GM12878 (cell line): ENCODE results near the gene RAPGEF4. TPM values are rescaled to one million over a fixed set of nuclear protein-coding genes. Genes with fewer than 3 reads are reported as not detected.

Experiments
- ASH2L ChIP-seq: fragments of 300-600, 200-600 bp; sonication (generic); IDR thresholded peaks from 2 replicates; pipeline ENCODE4 v1.6.1; 2017; ENCODE audit warnings: low read depth, mild to moderate bottlenecking, borderline replicate concordance
- BHLHE40 ChIP-seq, 2 experiments: fragments of 450-650 bp in 1 of 2; IDR thresholded peaks; 2 replicates each; pipeline ENCODE4 v1.6.1; 2011 to 2017; ENCODE audit warnings: low read depth in 2 of 2, borderline replicate concordance in 1 of 2, improper control_type of control experiment in 1 of 2, low read length in 1 of 2, mild to moderate bottlenecking in 1 of 2
- CBX5 ChIP-seq: sonication (generic); IDR thresholded peaks from 2 replicates; pipeline ENCODE4 v1.6.1; 2016; ENCODE audit warnings: low read depth, moderate library complexity, mild to moderate bottlenecking, inconsistent platforms
- CHD4 ChIP-seq: fragments of 200-600 bp; sonication (generic); IDR thresholded peaks from 2 replicates; pipeline ENCODE4 v1.6.1; 2016; ENCODE audit warnings: mild to moderate bottlenecking
- CREM ChIP-seq: IDR thresholded peaks from 2 replicates; pipeline ENCODE4 v1.6.1; 2014; ENCODE audit warnings: antibody characterized with exemption, low read depth
- HCFC1 ChIP-seq: fragments of 150-350 bp; IDR thresholded peaks from 2 replicates; pipeline ENCODE4 v1.6.1; 2014; ENCODE audit warnings: low read length
- HDAC2 ChIP-seq: fragments of 200-600 bp; sonication (generic); IDR thresholded peaks from 2 replicates; pipeline ENCODE4 v1.6.1; 2017
- IKZF1 ChIP-seq: fragments of 450-650 bp; conservative IDR thresholded peaks from 2 replicates; pipeline ENCODE4 v1.6.1; 2017; ENCODE audit warnings: antibody characterized with exemption, mild to moderate bottlenecking
- IRF4 ChIP-seq: IDR thresholded peaks from 2 replicates; pipeline ENCODE4 v1.6.1; 2011; ENCODE audit warnings: low read depth, low read length
- JUNB ChIP-seq: IDR thresholded peaks from 2 replicates; pipeline ENCODE4 v1.6.1; 2016; ENCODE audit warnings: antibody characterized with exemption, mild to moderate bottlenecking
- KAT2A ChIP-seq: conservative IDR thresholded peaks from 2 replicates; pipeline ENCODE4 v1.6.1; 2011; ENCODE audit warnings: low read depth, low read length; ENCODE audit not compliant: control insufficient read depth
- MTA2 ChIP-seq: fragments of 450-650 bp; IDR thresholded peaks from 2 replicates; pipeline ENCODE4 v1.6.1; 2016; ENCODE audit warnings: low read depth, mild to moderate bottlenecking, moderate library complexity
- MXI1 ChIP-seq: fragments of 150-350 bp; IDR thresholded peaks from 2 replicates; pipeline ENCODE4 v1.6.1; 2011; ENCODE audit warnings: low read depth, mild to moderate bottlenecking, inconsistent platforms, low read length, improper control_type of control experiment
- PAX8 ChIP-seq: fragments of 450-650 bp; IDR thresholded peaks from 2 replicates; pipeline ENCODE4 v1.6.1; 2017; ENCODE audit warnings: mild to moderate bottlenecking, moderate library complexity
- PML ChIP-seq: IDR thresholded peaks from 2 replicates; pipeline ENCODE4 v1.6.1; 2012; ENCODE audit warnings: low read length, inconsistent platforms
- POLR2A ChIP-seq: IDR thresholded peaks from 2 replicates; pipeline ENCODE4 v1.6.1; 2011; ENCODE audit warnings: low read depth, mild to moderate bottlenecking, low read length
- POLR2AphosphoS2 ChIP-seq: IDR thresholded peaks from 2 replicates; pipeline ENCODE4 v1.6.1; 2011; ENCODE audit warnings: low read depth, mild to moderate bottlenecking, low read length, improper control_type of control experiment, moderate library complexity
- RCOR1 ChIP-seq: conservative IDR thresholded peaks from 2 replicates; pipeline ENCODE4 v1.6.1; 2012; ENCODE audit warnings: low read depth, low read length, improper control_type of control experiment
- SMC3 ChIP-seq: IDR thresholded peaks from 2 replicates; pipeline ENCODE4 v1.6.1; 2011; ENCODE audit warnings: low read length, improper control_type of control experiment, borderline replicate concordance
- SPI1 ChIP-seq: IDR thresholded peaks from 2 replicates; pipeline ENCODE4 v1.6.1; 2011; ENCODE audit warnings: low read depth, mild to moderate bottlenecking, low read length, moderate library complexity, borderline replicate concordance; ENCODE audit not compliant: insufficient read depth
- STAT3 ChIP-seq: IDR thresholded peaks from 2 replicates; pipeline ENCODE4 v1.6.1; 2011; ENCODE audit warnings: low read depth, low read length, improper control_type of control experiment
- TAF1 ChIP-seq: IDR thresholded peaks from 2 replicates; pipeline ENCODE4 v1.6.1; 2011; ENCODE audit warnings: mild to moderate bottlenecking, low read depth, low read length, borderline replicate concordance
- YY1 ChIP-seq: IDR thresholded peaks from 2 replicates; pipeline ENCODE4 v1.6.1; 2011; ENCODE audit warnings: low read depth, mild to moderate bottlenecking, low read length
- polyA plus RNA-seq, 11 experiments: library from polyadenylated mRNA; depleted of rRNA in 4 of 11; unstranded in 6 of 11; stranded (reverse) in 5 of 11; fragments of >200 nt; fragmentation: Nextera tagmentation in 4 of 11; fragmentation: Illumina TruSeq in 1 of 11; extraction: Ambion mirVana in 4 of 11; extraction: Trizol in 1 of 11; gene quantifications; 1 replicate in 1 of 11; 2 replicates in 10 of 11; pipeline versions ENCODE4 v1.2.1 to v1.2.3, GENCODE V29; 2011 to 2016; ENCODE audit warnings: inconsistent platforms in 2 of 11, missing spikeins in 2 of 11, low read depth in 1 of 11
- total RNA-seq, 4 experiments: library from RNA; depleted of rRNA in 3 of 4; stranded (reverse); fragments of >200 nt in 3 of 4; fragmentation: Illumina TruSeq in 1 of 4; extraction: Trizol in 1 of 4; gene quantifications; 2 replicates each; pipeline versions ENCODE4 v1.2.1 to v1.2.3, GENCODE V29; 2013 to 2021
- TF ChIP-seq, protein P1 (sequence below): IDR thresholded peaks from 2 replicates; pipeline ENCODE4 v1.6.1; 2011; ENCODE audit warnings: low read depth, mild to moderate bottlenecking, low read length, moderate library complexity, borderline replicate concordance; ENCODE audit errors: extremely low read depth
- TF ChIP-seq, protein P2 (sequence below): fragments of 450-650 bp; conservative IDR thresholded peaks from 2 replicates; pipeline ENCODE4 v1.6.1; 2017; ENCODE audit warnings: mild to moderate bottlenecking, moderate library complexity
- TF ChIP-seq, protein P3 (sequence below): fragments of 450-650 bp; IDR thresholded peaks from 2 replicates; pipeline ENCODE4 v1.6.1; 2014; ENCODE audit warnings: mild to moderate bottlenecking
- TF ChIP-seq, protein P4 (sequence below), 3 experiments: IDR thresholded peaks in 2 of 3; conservative IDR thresholded peaks in 1 of 3; 2 replicates each; pipeline ENCODE4 v1.5.1; 2011; ENCODE audit warnings: low read depth in 3 of 3, low read length in 3 of 3, mild to moderate bottlenecking in 3 of 3, control low read depth in 2 of 3, moderate library complexity in 2 of 3, inconsistent platforms in 1 of 3, mixed read lengths in 1 of 3; ENCODE audit not compliant: control insufficient read depth in 2 of 3, insufficient read depth in 1 of 3; ENCODE audit errors: extremely low read depth in 1 of 3

RAPGEF4 gene
- total and polyA plus RNA-seq, 10 of the 15 experiments (the other 5 are each of a cell fraction or from before 2014, with no cell fraction given) = 0.18 TPM; not detected in 8

DNA sequence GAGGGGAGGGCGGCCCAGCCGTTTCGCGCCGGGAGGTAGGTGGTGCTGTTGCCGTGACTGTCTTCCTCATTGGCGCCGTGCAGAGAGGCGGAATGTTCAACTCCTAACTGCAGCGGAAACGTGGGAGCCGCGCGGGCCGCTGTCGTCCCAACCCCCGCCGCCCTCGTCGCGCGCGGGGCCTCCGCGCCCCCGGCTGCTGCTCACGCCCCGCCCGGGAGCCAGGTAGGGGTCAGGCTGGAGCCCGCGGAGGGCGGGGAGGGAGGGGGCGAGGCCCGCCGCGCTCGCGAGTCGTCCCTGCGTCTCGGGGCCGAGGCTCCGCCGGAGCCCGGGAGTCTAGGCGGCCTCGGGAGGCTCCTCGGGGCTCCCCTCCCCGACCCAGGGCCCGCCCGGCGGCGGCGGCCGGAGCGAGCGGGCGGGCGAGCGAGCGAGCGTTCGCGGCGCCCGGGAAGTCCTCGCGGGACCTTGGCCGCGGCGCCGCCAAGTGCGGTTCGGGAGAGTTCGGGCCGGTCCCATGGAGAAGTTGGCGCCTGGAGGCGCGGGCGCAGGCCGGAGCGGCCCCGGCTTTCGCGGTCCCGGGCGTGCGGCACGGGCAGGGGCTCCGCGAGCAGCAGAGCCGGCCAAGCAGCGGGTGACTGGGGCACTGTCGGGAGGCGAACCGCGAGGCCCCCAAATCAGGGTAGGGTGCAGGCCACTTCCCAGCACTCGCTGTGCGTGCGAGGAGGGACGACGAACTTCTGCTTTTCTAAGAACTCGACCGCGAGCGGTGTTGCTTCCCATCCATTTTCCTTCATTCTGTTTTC, 340.3 kb downstream of the RAPGEF4 start, which contains the start of gene MAP3K20 (continued):
- TF ChIP-seq RCOR1 (no peak), BHLHE40 (IDR thresholded peaks at IDR 0.05; ENCODE audit: borderline replicate concordance in 1 of 2, low read depth in 2 of 2, low read length in 1 of 2) (peak in 1 of 2 experiments; percentile 24; a peak in 1 of 4 replicates), POLR2AphosphoS2 (no peak), HCFC1 (no peak), PAX8 (no peak), MXI1 (0 out of 2 replicates have a peak, but pooled peaks have one; percentile 48), MTA2 (no peak), IKZF1 (0 out of 2 replicates have a peak, but pooled peaks have one; percentile 44), CBX5 (no peak), PML (no peak), HDAC2 (no peak), STAT3 (no peak), JUNB (no peak), ASH2L (peak; percentile 45; the same call in 1 of the 2 replicates), SPI1 (peak; percentile 55), POLR2A (peak; percentile 75), KAT2A (no peak), TAF1 (0 out of 2 replicates have a peak, but pooled peaks have one; percentile 38), IRF4 (no peak), YY1 (0 out of 2 replicates have a peak, but pooled peaks have one; percentile 14), CHD4 (no peak), SMC3 (peak; percentile 20; the same call in 1 of the 2 replicates), CREM (0 out of 2 replicates have a peak, but pooled peaks have one; percentile 9)
- TF ChIP-seq, protein P1, sequence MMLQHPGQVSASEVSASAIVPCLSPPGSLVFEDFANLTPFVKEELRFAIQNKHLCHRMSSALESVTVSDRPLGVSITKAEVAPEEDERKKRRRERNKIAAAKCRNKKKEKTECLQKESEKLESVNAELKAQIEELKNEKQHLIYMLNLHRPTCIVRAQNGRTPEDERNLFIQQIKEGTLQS = no peak
- TF ChIP-seq, protein P2, sequence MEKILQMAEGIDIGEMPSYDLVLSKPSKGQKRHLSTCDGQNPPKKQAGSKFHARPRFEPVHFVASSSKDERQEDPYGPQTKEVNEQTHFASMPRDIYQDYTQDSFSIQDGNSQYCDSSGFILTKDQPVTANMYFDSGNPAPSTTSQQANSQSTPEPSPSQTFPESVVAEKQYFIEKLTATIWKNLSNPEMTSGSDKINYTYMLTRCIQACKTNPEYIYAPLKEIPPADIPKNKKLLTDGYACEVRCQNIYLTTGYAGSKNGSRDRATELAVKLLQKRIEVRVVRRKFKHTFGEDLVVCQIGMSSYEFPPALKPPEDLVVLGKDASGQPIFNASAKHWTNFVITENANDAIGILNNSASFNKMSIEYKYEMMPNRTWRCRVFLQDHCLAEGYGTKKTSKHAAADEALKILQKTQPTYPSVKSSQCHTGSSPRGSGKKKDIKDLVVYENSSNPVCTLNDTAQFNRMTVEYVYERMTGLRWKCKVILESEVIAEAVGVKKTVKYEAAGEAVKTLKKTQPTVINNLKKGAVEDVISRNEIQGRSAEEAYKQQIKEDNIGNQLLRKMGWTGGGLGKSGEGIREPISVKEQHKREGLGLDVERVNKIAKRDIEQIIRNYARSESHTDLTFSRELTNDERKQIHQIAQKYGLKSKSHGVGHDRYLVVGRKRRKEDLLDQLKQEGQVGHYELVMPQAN = no peak; the same call in 1 of the 2 replicates
- TF ChIP-seq, protein P3, sequence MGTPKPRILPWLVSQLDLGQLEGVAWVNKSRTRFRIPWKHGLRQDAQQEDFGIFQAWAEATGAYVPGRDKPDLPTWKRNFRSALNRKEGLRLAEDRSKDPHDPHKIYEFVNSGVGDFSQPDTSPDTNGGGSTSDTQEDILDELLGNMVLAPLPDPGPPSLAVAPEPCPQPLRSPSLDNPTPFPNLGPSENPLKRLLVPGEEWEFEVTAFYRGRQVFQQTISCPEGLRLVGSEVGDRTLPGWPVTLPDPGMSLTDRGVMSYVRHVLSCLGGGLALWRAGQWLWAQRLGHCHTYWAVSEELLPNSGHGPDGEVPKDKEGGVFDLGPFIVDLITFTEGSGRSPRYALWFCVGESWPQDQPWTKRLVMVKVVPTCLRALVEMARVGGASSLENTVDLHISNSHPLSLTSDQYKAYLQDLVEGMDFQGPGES = no peak
- TF ChIP-seq, protein P4, sequence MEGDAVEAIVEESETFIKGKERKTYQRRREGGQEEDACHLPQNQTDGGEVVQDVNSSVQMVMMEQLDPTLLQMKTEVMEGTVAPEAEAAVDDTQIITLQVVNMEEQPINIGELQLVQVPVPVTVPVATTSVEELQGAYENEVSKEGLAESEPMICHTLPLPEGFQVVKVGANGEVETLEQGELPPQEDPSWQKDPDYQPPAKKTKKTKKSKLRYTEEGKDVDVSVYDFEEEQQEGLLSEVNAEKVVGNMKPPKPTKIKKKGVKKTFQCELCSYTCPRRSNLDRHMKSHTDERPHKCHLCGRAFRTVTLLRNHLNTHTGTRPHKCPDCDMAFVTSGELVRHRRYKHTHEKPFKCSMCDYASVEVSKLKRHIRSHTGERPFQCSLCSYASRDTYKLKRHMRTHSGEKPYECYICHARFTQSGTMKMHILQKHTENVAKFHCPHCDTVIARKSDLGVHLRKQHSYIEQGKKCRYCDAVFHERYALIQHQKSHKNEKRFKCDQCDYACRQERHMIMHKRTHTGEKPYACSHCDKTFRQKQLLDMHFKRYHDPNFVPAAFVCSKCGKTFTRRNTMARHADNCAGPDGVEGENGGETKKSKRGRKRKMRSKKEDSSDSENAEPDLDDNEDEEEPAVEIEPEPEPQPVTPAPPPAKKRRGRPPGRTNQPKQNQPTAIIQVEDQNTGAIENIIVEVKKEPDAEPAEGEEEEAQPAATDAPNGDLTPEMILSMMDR (IDR thresholded peaks at IDR 0.05 in 2 of 3, conservative IDR thresholded peaks at IDR 0.05 in 1 of 3; ENCODE audit: control insufficient read depth in 2 of 3, extremely low read depth in 1 of 3, insufficient read depth in 1 of 3, low read depth in 3 of 3, low read length in 3 of 3) = peak; percentile 28 to 41 (median 37); a peak in 3 of 6 replicates
